ENCODE data around the gene FOXD1. TPM values are rescaled to one million over a fixed set of nuclear protein-coding genes. Genes with fewer than 3 reads are reported as not detected.

Gene FOXD1
- total RNA-seq, 4 donors from 2014 or later = 0.26 to 0.52 (median 0.51) TPM; not detected in 1

GRCh38 chr5:73442231-73442811 lies 6.3 kb downstream of the FOXD1 start:
- Histone ChIP-seq H3K27me3 (peaks cover 99% of the 10 kb centered on the region), H3K36me3 (no peaks in the 10 kb centered on the region), H3K27ac (no peak overlapping the region), H3K9me3 (no peaks in the 10 kb centered on the region), H3K4me1 (peaks cover 11% of the 10 kb centered on the region), H3K4me3 (no peak overlapping the region)
- WGBS = 49% methylated on average over 7 of the region's 7 CpGs
- DNase-seq (ENCODE audit: low spot score in 2 of 2) = no peak
- TF ChIP-seq CTCF (IDR thresholded peaks at IDR 0.05) (no peak), EP300 (IDR thresholded peaks at IDR 0.05) (no peak), POLR2A (IDR thresholded peaks at IDR 0.05) (no peak), POLR2AphosphoS5 (IDR thresholded peaks at IDR 0.05) (no peak)

GRCh38 chr5:73441378-73441777 lies 7.2 kb downstream of the FOXD1 start:
- TF ChIP-seq CTCF (IDR thresholded peaks at IDR 0.05) (no peak), EP300 (IDR thresholded peaks at IDR 0.05) (no peak), POLR2A (IDR thresholded peaks at IDR 0.05) (no peak), POLR2AphosphoS5 (IDR thresholded peaks at IDR 0.05) (no peak)
- Histone ChIP-seq H3K27me3 (peaks cover 100% of the 10 kb centered on the region), H3K27ac (no peak overlapping the region), H3K4me1 (peaks cover 16% of the 10 kb centered on the region), H3K9me3 (no peaks in the 10 kb centered on the region), H3K4me3 (no peak overlapping the region), H3K36me3 (no peaks in the 10 kb centered on the region)
- DNase-seq (ENCODE audit: low spot score in 2 of 2) = no peak

- H3K27ac ChIP-seq = no peak overlapping the region
Measured at GRCh38 chr5:73440262-73440661, 8.3 kb downstream of the FOXD1 start.

GRCh38 chr5:73438645-73439470 lies 9.7 kb downstream of the FOXD1 start:
- TF ChIP-seq CTCF (IDR thresholded peaks at IDR 0.05) (no peak), POLR2A (IDR thresholded peaks at IDR 0.05) (no peak), POLR2AphosphoS5 (IDR thresholded peaks at IDR 0.05) (no peak), EP300 (IDR thresholded peaks at IDR 0.05) (no peak)
- H3K27me3 ChIP-seq = peaks cover 100% of the 10 kb centered on the region
- no peaks in the 10 kb centered on the region for H3K36me3 ChIP-seq
- no peak for DNase-seq (ENCODE audit: low spot score in 2 of 2)
- H3K4me1 ChIP-seq = peaks cover 18% of the 10 kb centered on the region
- 22% methylated on average over 5 of the region's 5 CpGs for WGBS
- no peak overlapping the region for H3K4me3 ChIP-seq
- no peaks in the 10 kb centered on the region for H3K9me3 ChIP-seq
- no peak overlapping the region for H3K27ac ChIP-seq

More at GRCh38 chr5:73440262-73440661, 8.3 kb downstream of the FOXD1 start:
- 40% methylated on average over 1 of the region's 1 CpG for WGBS
- TF ChIP-seq EP300 (IDR thresholded peaks at IDR 0.05) (no peak), CTCF (IDR thresholded peaks at IDR 0.05) (no peak), POLR2A (IDR thresholded peaks at IDR 0.05) (no peak), POLR2AphosphoS5 (IDR thresholded peaks at IDR 0.05) (no peak)
- no peaks in the 10 kb centered on the region for H3K9me3 ChIP-seq
- no peak for DNase-seq (ENCODE audit: low spot score in 2 of 2)
- peaks cover 100% of the 10 kb centered on the region for H3K27me3 ChIP-seq
- no peaks in the 10 kb centered on the region for H3K36me3 ChIP-seq
- peaks cover 18% of the 10 kb centered on the region for H3K4me1 ChIP-seq
- H3K4me3 ChIP-seq = no peak overlapping the region
